LNCaP clone FGC (cell line): Measurements from ENCODE around the gene INSIG2.

ENCODE experiments used
- DNase-seq: peaks from one replicate; pipeline ENCODE4 v3.0.0-alpha.2; 2011; ENCODE audit warnings: low read depth
- H3K4me3 ChIP-seq: 2 replicates; pipeline ENCODE4 v1.5.1; 2011; ENCODE audit warnings: mild to moderate bottlenecking, low read depth, low read length, control low read depth
- CTCF ChIP-seq: IDR thresholded peaks from 2 replicates; pipeline ENCODE4 v1.5.1; 2012; ENCODE audit warnings: mild to moderate bottlenecking; ENCODE audit not compliant: control insufficient read depth, insufficient read depth; ENCODE audit errors: extremely low read depth

The INSIG2 gene

GRCh38 chr2:118110310-118110709, 22.0 kb downstream of the INSIG2 start:
- DNase-seq = no peak
- no peak for TF ChIP-seq CTCF
- H3K4me3 ChIP-seq = no peak overlapping the region

- no peak for DNase-seq
- H3K4me3 ChIP-seq = no peak overlapping the region
- no peak for TF ChIP-seq CTCF
Observed at GRCh38 chr2:118110991-118111390, 22.7 kb downstream of the INSIG2 start.

GRCh38 chr2:118112771-118113334, 24.6 kb downstream of the INSIG2 start:
- no peak for TF ChIP-seq CTCF
- H3K4me3 ChIP-seq = no peak overlapping the region
- peak; percentile 61 for DNase-seq

- H3K4me3 ChIP-seq = no peak overlapping the region
- peak; percentile 58 for DNase-seq
- no peak for TF ChIP-seq CTCF
Observed at GRCh38 chr2:118114863-118115262, 26.6 kb downstream of the INSIG2 start.

GRCh38 chr2:118115761-118116160, 27.5 kb downstream of the INSIG2 start:
- TF ChIP-seq CTCF = no peak
- DNase-seq = no peak
- H3K4me3 ChIP-seq = no peak overlapping the region

GRCh38 chr2:118118479-118118878, 30.2 kb downstream of the INSIG2 start:
- no peak for DNase-seq
- H3K4me3 ChIP-seq = no peak overlapping the region
- no peak for TF ChIP-seq CTCF

- TF ChIP-seq CTCF = no peak
- no peak for DNase-seq
- no peak overlapping the region for H3K4me3 ChIP-seq
Observed at GRCh38 chr2:118119158-118119727, 31.0 kb downstream of the INSIG2 start.
